ENCODE measurements around the gene PEX7. TPM values are rescaled to one million over a fixed set of nuclear protein-coding genes. Genes with fewer than 3 reads are reported as not detected.
"Not testable (repeated sequence)": the region's sequence is repeated elsewhere in the genome, so short reads cannot be mapped to it uniquely, and the experiment has no call there.

The PEX7 gene
- total RNA-seq, 2 experiments from 2014 or later, result 2.5 to 3.3 TPM

GRCh38 chr6:136945072-136945471, 122.7 kb downstream of the PEX7 start:
- no peak overlapping the region for H3K27ac Mint-ChIP-seq
- H3K36me3 Mint-ChIP-seq (ENCODE audit: low read depth), result no peaks in the 10 kb centered on the region
- CTCF ChIA-PET, result no interaction called here
- H3K27me3 Mint-ChIP-seq (ENCODE audit: low read depth), result peaks cover 19% of the 10 kb centered on the region
- peaks cover 4% of the 10 kb centered on the region for H3K9me3 Mint-ChIP-seq (ENCODE audit: insufficient read depth)
- H3K4me1 Mint-ChIP-seq (ENCODE audit: low read depth), result no peaks in the 10 kb centered on the region
- H3K4me3 Mint-ChIP-seq, result no peak overlapping the region
- DNase-seq (no peak), ATAC-seq (no peak)
- POLR2A ChIA-PET, result no interaction called here

- Mint-ChIP-seq H3K4me1 (ENCODE audit: low read depth) (no peaks in the 10 kb centered on the region), H3K4me3 (no peak overlapping the region), H3K27ac (no peak overlapping the region), H3K27me3 (ENCODE audit: low read depth) (peaks cover 19% of the 10 kb centered on the region), H3K9me3 (ENCODE audit: insufficient read depth) (peaks cover 4% of the 10 kb centered on the region), H3K36me3 (ENCODE audit: low read depth) (no peaks in the 10 kb centered on the region)
- CTCF ChIA-PET, result no interaction called here
- DNase-seq (no peak), ATAC-seq (no peak)
- POLR2A ChIA-PET, result no interaction called here
These were observed 123.3 kb downstream of the PEX7 start for GRCh38 chr6:136945711-136946121.

- DNase-seq (no peak), ATAC-seq (no peak)
- Mint-ChIP-seq H3K36me3 (ENCODE audit: low read depth) (no peaks in the 10 kb centered on the region), H3K27ac (no peak overlapping the region), H3K27me3 (ENCODE audit: low read depth) (peaks cover 19% of the 10 kb centered on the region), H3K4me1 (ENCODE audit: low read depth) (no peaks in the 10 kb centered on the region), H3K9me3 (ENCODE audit: insufficient read depth) (no peaks in the 10 kb centered on the region), H3K4me3 (no peak overlapping the region)
- ChIA-PET POLR2A (no interaction called here), CTCF (no interaction called here)
These were observed 124.6 kb downstream of the PEX7 start for GRCh38 chr6:136947037-136947436.

DNA sequence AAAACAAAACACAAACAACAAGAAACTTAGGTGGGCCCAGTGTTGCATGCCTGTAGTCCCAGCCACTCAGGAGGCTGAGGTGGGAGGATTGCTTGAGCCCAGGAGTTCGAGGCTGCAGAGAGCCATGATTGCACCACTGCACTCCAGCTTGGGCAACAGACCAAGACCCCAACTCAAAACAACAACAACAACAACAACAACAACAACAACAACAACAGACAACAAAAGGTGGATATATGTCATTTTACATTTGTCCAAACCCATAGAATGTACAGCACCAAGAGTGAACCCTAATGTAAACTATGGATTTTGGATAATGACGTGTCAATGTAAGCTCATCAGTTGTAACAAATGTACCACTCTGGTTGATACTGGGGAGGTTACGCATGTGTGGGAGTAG, 127.6 kb downstream of the PEX7 start:
- CTCF ChIA-PET; POLR2A ChIA-PET; H3K9me3 Mint-ChIP-seq (ENCODE audit: insufficient read depth); DNase-seq; H3K27ac Mint-ChIP-seq; ATAC-seq; H3K36me3 Mint-ChIP-seq (ENCODE audit: low read depth); H3K4me3 Mint-ChIP-seq; H3K4me1 Mint-ChIP-seq (ENCODE audit: low read depth): not testable (repeated sequence)
- peaks cover 26% of the 10 kb centered on the region for H3K27me3 Mint-ChIP-seq (ENCODE audit: low read depth)

- ChIA-PET POLR2A (no interaction called here), CTCF (no interaction called here)
- no peaks in the 10 kb centered on the region for H3K4me1 Mint-ChIP-seq (ENCODE audit: low read depth)
- peaks cover 31% of the 10 kb centered on the region for H3K27me3 Mint-ChIP-seq (ENCODE audit: low read depth)
- no peaks in the 10 kb centered on the region for H3K9me3 Mint-ChIP-seq (ENCODE audit: insufficient read depth)
- H3K4me3 Mint-ChIP-seq, result no peak overlapping the region
- no peak for DNase-seq
- no peaks in the 10 kb centered on the region for H3K36me3 Mint-ChIP-seq (ENCODE audit: low read depth)
- no peak overlapping the region for H3K27ac Mint-ChIP-seq
- ATAC-seq, result no peak
These were observed 128.2 kb downstream of the PEX7 start for GRCh38 chr6:136950436-136951126.

GRCh38 chr6:136952714-136953260, 130.4 kb downstream of the PEX7 start:
- Mint-ChIP-seq H3K27ac (no peak overlapping the region), H3K4me1 (ENCODE audit: low read depth) (peaks cover 7% of the 10 kb centered on the region), H3K36me3 (ENCODE audit: low read depth) (no peaks in the 10 kb centered on the region), H3K9me3 (ENCODE audit: insufficient read depth) (no peaks in the 10 kb centered on the region), H3K27me3 (ENCODE audit: low read depth) (peaks cover 32% of the 10 kb centered on the region), H3K4me3 (no peak overlapping the region)
- ChIA-PET CTCF (no interaction called here), POLR2A (no interaction called here)
- ATAC-seq (no peak), DNase-seq (no peak)

- ATAC-seq (no peak), DNase-seq (no peak)
- Mint-ChIP-seq H3K4me3 (no peak overlapping the region), H3K36me3 (ENCODE audit: low read depth) (no peaks in the 10 kb centered on the region), H3K27ac (no peak overlapping the region), H3K9me3 (ENCODE audit: insufficient read depth) (no peaks in the 10 kb centered on the region), H3K4me1 (ENCODE audit: low read depth) (peaks cover 7% of the 10 kb centered on the region), H3K27me3 (ENCODE audit: low read depth) (peaks cover 25% of the 10 kb centered on the region)
- ChIA-PET CTCF (no interaction called here), POLR2A (no interaction called here)
These were observed 132.7 kb downstream of the PEX7 start for GRCh38 chr6:136955123-136955522.

- H3K27ac Mint-ChIP-seq, result no peak overlapping the region
- ChIA-PET CTCF (interaction anchor here (1.0 kb wide), 1 partner anchor 312 kb away, joined by 3 read pairs; no protein-coding TSS in a partner anchor), POLR2A (no interaction called here)
- H3K27me3 Mint-ChIP-seq (ENCODE audit: low read depth), result peaks cover 27% of the 10 kb centered on the region
- ATAC-seq, result no peak
- DNase-seq, result no peak
- no peaks in the 10 kb centered on the region for H3K9me3 Mint-ChIP-seq (ENCODE audit: insufficient read depth)
- H3K4me1 Mint-ChIP-seq (ENCODE audit: low read depth), result peaks cover 7% of the 10 kb centered on the region
- no peaks in the 10 kb centered on the region for H3K36me3 Mint-ChIP-seq (ENCODE audit: low read depth)
- H3K4me3 Mint-ChIP-seq, result no peak overlapping the region
These were observed 134.5 kb downstream of the PEX7 start for GRCh38 chr6:136956590-136957544.

- H3K36me3 Mint-ChIP-seq (ENCODE audit: low read depth), result no peaks in the 10 kb centered on the region
- no peak for ATAC-seq
- peaks cover 23% of the 10 kb centered on the region for H3K27me3 Mint-ChIP-seq (ENCODE audit: low read depth)
- H3K4me1 Mint-ChIP-seq (ENCODE audit: low read depth), result peaks cover 7% of the 10 kb centered on the region
- no peaks in the 10 kb centered on the region for H3K9me3 Mint-ChIP-seq (ENCODE audit: insufficient read depth)
- H3K4me3 Mint-ChIP-seq, result no peak overlapping the region
- DNase-seq, result no peak
- H3K27ac Mint-ChIP-seq, result no peak overlapping the region
- ChIA-PET POLR2A (no interaction called here), CTCF (interaction anchor here (1.1 kb wide), 1 partner anchor 9 kb away, joined by 3 read pairs; no protein-coding TSS in a partner anchor)
These were observed 135.8 kb downstream of the PEX7 start for GRCh38 chr6:136958168-136958567.

- DNase-seq (no peak), ATAC-seq (no peak)
- Mint-ChIP-seq H3K4me3 (no peak overlapping the region), H3K27ac (no peak overlapping the region), H3K9me3 (ENCODE audit: insufficient read depth) (no peaks in the 10 kb centered on the region), H3K36me3 (ENCODE audit: low read depth) (no peaks in the 10 kb centered on the region), H3K27me3 (ENCODE audit: low read depth) (peaks cover 25% of the 10 kb centered on the region), H3K4me1 (ENCODE audit: low read depth) (peaks cover 7% of the 10 kb centered on the region)
- ChIA-PET POLR2A (interaction anchor here (0.6 kb wide), 1 partner anchor 457 kb away, joined by 3 read pairs; no protein-coding TSS in a partner anchor), CTCF (no interaction called here)
These were observed 137.1 kb downstream of the PEX7 start for GRCh38 chr6:136959471-136959891.

DNA sequence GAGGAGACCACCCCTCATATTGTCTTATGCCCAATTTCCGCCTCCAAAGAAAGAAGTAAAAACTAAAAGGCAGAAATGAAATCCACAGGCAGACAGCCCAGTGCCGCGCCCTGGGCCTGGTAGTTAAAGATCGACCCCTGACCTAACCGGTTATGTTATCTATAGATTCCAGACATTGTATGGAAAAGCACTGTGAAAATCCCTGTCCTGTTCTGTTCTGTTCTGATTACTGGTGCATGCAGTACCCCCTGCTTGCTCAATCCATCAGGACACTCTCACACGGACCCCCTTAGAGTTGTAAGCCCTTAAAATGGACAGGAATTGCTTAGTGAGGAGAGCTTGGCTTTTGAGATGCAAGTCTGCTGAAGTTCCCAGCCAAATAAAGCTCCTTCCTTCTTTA, 137.5 kb downstream of the PEX7 start:
- POLR2A ChIA-PET; H3K27ac Mint-ChIP-seq; CTCF ChIA-PET; H3K4me1 Mint-ChIP-seq (ENCODE audit: low read depth); H3K36me3 Mint-ChIP-seq (ENCODE audit: low read depth); H3K9me3 Mint-ChIP-seq (ENCODE audit: insufficient read depth); ATAC-seq; H3K4me3 Mint-ChIP-seq; DNase-seq: not testable (repeated sequence)
- peaks cover 25% of the 10 kb centered on the region for H3K27me3 Mint-ChIP-seq (ENCODE audit: low read depth)

DNA sequence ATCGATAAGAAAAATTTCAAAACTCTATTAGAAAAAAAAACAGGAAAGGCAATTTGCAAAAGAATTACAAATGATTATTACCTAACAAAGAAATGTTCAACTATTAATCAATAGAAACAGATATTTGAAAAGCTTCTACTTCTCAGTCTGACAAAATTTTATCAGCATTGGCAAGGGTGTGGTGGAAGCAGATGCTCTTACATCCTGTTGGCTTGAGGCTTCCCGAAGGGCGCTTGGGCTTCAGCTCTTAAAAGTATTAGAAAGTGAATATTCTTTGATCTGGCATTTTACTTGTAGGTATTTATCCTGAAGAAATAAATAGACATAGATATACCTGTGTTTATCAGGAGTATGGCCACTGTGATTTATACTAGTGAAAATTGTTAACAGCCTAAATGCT, 138.4 kb downstream of the PEX7 start:
- Mint-ChIP-seq H3K36me3 (ENCODE audit: low read depth) (no peaks in the 10 kb centered on the region), H3K27ac (no peak overlapping the region), H3K4me1 (ENCODE audit: low read depth) (peaks cover 7% of the 10 kb centered on the region), H3K9me3 (ENCODE audit: insufficient read depth) (no peaks in the 10 kb centered on the region), H3K27me3 (ENCODE audit: low read depth) (peaks cover 24% of the 10 kb centered on the region), H3K4me3 (no peak overlapping the region)
- ChIA-PET CTCF (no interaction called here), POLR2A (no interaction called here)
- DNase-seq (no peak), ATAC-seq (no peak)
